ENCODE data around the gene TRPC4.
"Not testable (repeated sequence)": the region's sequence is repeated elsewhere in the genome, so short reads cannot be mapped to it uniquely, and the experiment has no call there.

The TRPC4 gene

DNA sequence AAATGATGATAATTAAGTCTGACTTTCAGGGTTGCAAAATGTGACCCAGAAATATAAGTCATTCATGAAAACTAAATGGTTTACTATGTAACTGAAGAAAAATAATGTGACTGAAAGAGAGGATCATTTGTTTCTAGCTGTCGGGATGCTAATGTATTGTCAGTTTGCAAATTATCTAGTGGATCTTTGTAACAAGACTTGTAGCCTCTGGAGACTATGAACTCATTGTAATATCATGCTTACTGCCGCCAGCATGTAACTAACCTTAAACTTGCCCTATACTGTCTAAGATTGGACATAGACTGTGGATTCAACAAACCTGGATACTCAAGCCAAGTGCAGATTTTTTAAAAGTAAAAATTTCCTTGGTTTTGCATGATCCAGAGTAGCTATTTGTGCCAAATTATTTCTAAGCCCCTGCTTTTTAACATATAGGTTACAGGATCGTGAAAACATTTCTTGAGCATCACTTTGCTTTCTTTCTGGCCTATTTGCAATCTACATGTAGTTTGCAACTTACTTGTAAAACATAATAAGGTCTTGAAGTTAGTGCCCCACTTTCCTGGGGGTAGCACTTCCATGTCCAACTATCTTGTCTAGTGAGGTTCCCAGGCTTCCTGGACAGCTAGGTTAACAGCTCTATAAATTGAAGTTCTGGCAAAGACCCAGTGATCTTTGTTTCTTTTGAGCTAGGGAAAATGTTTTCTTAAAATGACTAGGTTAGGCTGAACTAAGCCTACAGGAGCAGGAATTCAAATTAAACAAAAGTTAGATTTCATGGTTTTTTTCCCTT lies 267.7 kb downstream of the TRPC4 start:
- DNase-seq (ENCODE audit: low spot score) = no peak

DNA sequence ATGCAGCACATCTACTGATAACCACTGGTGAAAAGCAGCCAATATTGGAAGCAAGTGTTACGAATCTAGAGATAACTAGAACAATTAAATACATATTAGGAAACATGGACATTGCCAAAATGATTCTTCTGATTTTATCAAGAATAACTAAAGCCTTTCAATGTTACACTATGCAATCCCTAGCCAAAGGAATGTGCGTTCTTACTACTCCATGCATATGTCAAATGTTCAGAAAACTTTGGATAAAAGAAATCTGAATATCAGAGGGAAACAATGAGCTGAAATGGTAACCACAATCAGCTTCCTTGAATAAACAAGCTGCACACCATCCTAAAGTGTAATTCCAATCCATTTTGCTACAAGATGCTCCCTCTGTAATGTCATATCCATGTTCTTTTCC lies 270.1 kb downstream of the TRPC4 start:
- DNase-seq (ENCODE audit: low spot score) = no peak

DNA sequence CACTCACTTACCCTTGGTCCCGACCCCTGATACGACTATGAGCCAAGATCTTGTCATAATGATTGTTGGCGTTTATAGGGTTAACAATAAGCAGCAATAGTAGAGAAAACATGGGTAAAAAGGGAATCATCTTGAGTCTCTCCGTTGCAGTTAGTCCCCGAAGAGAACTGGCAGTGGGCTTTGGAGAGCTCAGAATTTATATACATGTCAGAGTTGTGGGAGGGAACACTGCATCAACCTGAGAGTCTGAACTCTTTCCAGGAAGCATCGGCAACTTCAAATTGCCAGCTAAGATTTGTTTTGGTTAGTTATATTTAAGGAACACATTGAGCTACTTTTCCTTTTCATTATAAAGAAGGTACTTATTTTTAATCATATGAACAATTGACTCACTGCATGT lies 271.0 kb downstream of the TRPC4 start, which contains the start of gene POSTN:
TSS of gene POSTN (minus strand) at position 172 of the 400 bp plus-strand sequence. CDS start at position 130, 42 bp downstream.
- no peak for DNase-seq (ENCODE audit: low spot score)

DNA sequence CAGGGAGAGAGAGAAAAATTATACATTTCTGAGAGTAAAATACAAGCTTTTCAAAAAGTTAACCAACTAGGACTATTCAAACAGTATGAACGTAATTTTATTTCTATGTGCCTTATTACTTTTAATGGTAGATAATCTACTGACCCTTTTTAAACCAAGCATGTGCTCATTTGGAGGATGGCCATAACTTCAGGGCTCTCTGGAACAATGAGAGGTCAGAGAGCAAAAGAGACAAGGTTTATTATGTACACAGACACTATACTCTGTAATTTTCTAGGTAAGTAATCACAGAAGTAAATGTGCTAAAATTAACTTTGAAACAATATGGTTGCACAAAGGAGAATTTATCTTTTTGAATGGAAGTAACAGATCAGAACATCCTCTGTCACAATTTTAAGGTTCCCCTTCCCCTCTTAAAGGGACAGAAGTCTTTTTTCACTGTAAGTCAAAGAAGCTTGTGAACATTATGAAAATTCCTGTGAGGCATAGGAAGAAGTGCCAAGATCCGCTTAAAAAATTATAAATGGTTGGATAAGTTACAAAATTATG lies 272.0 kb downstream of the TRPC4 start:
- DNase-seq (ENCODE audit: low spot score) = no peak

DNA sequence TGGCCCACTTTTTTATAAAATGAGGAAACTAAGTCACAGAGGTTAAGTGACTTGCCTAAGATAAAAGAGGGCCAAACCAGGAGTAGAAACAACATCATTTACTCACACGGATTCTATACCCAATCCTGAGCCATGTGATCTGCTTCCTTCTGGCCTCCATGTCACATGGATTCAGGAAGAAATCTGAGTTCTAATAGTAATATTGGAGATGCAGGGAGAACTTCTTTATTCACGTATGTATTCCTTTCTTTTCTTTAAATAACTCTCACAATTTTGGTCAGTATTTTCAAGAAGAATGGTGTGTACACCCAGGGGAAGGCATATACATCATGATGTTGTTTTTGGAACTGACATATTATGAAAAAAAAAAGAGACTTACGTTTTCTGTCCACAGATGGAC lies 272.8 kb downstream of the TRPC4 start:
- no peak for DNase-seq (ENCODE audit: low spot score)

DNA sequence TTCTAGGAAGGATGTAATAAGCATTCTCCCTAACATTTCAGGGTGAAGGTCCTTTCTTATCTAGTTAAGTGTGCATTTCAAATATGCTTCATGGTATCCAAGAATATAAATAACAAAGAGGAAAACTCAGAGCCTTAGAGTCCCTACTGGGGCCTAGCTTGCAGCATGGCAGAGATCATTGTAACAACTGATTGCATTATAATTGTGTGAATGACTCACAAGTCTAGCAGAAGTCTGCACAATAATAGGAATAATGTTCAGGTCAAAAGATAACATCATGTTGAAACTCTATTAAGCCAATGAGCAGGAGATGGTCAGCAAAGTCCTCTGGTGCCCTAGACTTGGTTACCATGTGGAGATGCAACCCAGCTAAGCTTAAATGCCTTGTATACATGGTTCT lies 274.4 kb downstream of the TRPC4 start:
- no peak for DNase-seq (ENCODE audit: low spot score)

DNA sequence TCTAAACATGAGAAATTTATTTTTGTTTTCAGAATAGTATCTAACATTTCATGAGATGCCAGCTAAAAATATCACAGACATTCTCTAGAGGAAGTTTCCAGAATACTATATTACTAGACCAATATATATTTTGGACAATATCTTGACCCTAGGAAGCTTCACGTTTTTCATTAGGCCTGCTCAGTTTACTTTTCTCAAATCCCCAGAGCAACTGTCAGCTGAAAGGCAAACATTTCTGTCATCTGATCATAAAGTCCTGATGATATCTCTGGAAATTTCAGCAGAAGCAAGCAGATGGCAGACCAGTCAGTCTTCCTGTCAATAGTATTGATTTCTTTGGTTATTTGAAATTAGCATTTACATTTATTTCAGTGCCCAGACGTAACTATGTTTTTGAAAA lies 275.0 kb downstream of the TRPC4 start:
- DNase-seq (ENCODE audit: low spot score) = no peak

DNA sequence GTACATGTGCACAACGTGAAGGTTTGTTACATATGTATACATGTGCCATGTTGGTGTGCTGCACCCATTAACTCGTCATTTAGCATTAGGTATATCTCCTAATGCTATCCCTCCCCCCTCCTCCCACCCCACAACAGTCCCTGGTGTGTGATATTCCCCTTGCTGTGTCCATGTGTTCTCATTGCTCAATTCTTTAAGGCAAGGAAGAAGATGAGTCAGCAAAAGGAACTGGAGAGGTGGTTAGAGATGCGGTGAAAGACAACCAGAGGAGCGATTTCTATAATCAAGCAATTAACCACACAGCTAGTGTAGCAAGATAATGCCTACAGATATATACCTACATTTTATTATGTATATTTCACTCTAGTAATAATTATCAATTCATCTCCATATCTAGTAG lies 280.2 kb downstream of the TRPC4 start:
- not testable (repeated sequence) for DNase-seq (ENCODE audit: low spot score)

DNA sequence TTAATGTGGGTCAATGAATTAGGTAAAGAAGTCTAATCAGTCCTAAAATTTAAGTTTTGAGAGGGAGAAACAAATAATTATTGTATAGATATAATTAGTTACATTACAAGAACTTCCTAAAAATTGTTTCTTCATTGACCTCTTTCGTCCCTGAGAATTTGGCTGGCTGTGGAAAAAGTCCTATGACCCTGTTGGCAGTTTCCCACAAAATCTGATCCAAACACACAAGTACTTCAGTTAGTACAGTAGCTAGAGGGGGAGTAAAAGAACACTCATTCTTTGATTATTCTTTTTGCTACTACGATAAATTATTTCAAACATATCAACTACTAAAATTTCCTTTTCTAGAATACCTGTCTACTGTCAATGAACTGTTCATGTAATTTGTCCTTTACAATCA lies 282.3 kb downstream of the TRPC4 start:
- no peak for DNase-seq (ENCODE audit: low spot score)
